HG02642 (cell line): ENCODE data around the gene HCN2.

Experiments
- ATAC-seq: cut with Tn5 transposase; IDR thresholded peaks from one replicate; pipeline ENCODE4 v1.9.1; 2021; ENCODE audit warnings: mild to moderate bottlenecking; ENCODE audit not compliant: unreplicated experiment, poor library complexity

Gene HCN2

GRCh38 chr19:589693-590395 is at the start of gene HCN2:
TSS of gene HCN2 (plus strand) at chr19:589881. CDS start at chr19:589946, 65 bp downstream.
- ATAC-seq, result no peak

- no peak for ATAC-seq
These were observed 48.6 kb upstream of the HCN2 start for GRCh38 chr19:540867-541637.

GRCh38 chr19:541699-542098 is 48.0 kb upstream of the HCN2 start:
- no peak for ATAC-seq

GRCh38 chr19:542173-542866 is 47.4 kb upstream of the HCN2 start:
- ATAC-seq, result no peak

GRCh38 chr19:543910-544608 is 45.6 kb upstream of the HCN2 start, which contains the start of gene GZMM:
TSS of gene GZMM (plus strand) at chr19:544053. CDS start at chr19:544072, 19 bp downstream.
- ATAC-seq, result no peak

- no peak for ATAC-seq
These were observed 42.6 kb upstream of the HCN2 start for GRCh38 chr19:547117-547516.

GRCh38 chr19:547836-548720 is 41.6 kb upstream of the HCN2 start:
- no peak for ATAC-seq

GRCh38 chr19:548886-549830 is 40.5 kb upstream of the HCN2 start:
- no peak for ATAC-seq

- no peak for ATAC-seq
These were observed 34.9 kb upstream of the HCN2 start for GRCh38 chr19:554817-555216.

- no peak for ATAC-seq
These were observed 34.2 kb upstream of the HCN2 start for GRCh38 chr19:555474-555808.

GRCh38 chr19:556611-557382 is 32.9 kb upstream of the HCN2 start:
- no peak for ATAC-seq

GRCh38 chr19:558770-559439 is 30.8 kb upstream of the HCN2 start:
- ATAC-seq, result no peak

GRCh38 chr19:560121-560520 is 29.6 kb upstream of the HCN2 start:
- no peak for ATAC-seq

- ATAC-seq, result no peak
These were observed 23.3 kb upstream of the HCN2 start for GRCh38 chr19:566403-566802.

- ATAC-seq, result no peak
These were observed 22.8 kb upstream of the HCN2 start for GRCh38 chr19:566844-567243.

- no peak for ATAC-seq
These were observed 22.3 kb upstream of the HCN2 start for GRCh38 chr19:567296-567900.

- no peak for ATAC-seq
These were observed 19.4 kb upstream of the HCN2 start for GRCh38 chr19:570251-570686.
